GM10266 (cell line): ENCODE data around the gene KRT32.

ENCODE experiments used
- DNase-seq: peaks from one replicate; pipeline ENCODE4 v3.0.0; 2012; ENCODE audit errors: extremely low spot score
- TF ChIP-seq, protein P1 (sequence below): IDR thresholded peaks from 2 replicates; pipeline ENCODE4 v1.5.1; 2012; ENCODE audit warnings: mild to moderate bottlenecking, low read depth; ENCODE audit not compliant: control insufficient read depth, insufficient read depth; ENCODE audit errors: missing control alignments

The KRT32 gene

DNA sequence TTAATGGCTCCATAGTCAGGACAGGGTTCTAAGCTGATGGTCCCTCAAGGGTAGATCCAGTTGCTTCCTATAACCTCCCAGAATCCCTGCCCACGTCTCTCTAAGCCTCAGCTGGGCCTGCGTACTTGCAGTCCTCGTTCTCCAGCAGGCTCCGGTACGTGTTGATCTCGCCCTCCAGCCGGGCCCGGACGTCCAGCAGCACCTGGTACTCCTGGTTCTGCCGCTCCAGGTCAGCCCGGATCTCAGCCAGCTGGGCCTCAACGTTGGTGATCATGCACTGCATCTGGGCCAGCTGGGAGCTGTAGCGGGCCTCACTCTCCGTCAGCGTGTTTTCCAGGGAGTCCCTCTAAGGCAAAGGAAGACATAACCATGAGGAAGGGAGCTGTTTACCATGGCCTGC lies 4.5 kb downstream of the KRT32 start:
- DNase-seq: no peak
- TF ChIP-seq, protein P1, sequence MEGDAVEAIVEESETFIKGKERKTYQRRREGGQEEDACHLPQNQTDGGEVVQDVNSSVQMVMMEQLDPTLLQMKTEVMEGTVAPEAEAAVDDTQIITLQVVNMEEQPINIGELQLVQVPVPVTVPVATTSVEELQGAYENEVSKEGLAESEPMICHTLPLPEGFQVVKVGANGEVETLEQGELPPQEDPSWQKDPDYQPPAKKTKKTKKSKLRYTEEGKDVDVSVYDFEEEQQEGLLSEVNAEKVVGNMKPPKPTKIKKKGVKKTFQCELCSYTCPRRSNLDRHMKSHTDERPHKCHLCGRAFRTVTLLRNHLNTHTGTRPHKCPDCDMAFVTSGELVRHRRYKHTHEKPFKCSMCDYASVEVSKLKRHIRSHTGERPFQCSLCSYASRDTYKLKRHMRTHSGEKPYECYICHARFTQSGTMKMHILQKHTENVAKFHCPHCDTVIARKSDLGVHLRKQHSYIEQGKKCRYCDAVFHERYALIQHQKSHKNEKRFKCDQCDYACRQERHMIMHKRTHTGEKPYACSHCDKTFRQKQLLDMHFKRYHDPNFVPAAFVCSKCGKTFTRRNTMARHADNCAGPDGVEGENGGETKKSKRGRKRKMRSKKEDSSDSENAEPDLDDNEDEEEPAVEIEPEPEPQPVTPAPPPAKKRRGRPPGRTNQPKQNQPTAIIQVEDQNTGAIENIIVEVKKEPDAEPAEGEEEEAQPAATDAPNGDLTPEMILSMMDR: no peak

DNA sequence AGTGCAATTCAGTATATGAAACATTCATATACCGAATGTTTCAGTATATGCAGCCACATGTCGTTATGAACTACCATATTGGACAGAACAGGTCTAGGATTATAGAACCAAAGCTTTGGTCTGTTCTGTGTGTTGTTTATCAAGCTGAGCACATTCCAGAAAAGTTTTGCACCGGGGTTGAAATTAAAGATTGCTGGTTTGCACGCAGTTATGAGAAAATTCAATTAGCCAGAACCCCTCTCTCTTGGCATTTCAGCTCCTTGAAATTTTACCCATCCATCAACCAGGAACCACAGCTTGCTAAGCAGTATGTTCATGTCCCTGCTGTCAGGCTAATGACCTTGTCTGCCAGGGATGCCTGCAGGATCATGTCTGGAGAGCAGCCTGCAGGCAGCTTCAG lies 9.5 kb downstream of the KRT32 start:
- TF ChIP-seq, protein P1: no peak
- DNase-seq: no peak

DNA sequence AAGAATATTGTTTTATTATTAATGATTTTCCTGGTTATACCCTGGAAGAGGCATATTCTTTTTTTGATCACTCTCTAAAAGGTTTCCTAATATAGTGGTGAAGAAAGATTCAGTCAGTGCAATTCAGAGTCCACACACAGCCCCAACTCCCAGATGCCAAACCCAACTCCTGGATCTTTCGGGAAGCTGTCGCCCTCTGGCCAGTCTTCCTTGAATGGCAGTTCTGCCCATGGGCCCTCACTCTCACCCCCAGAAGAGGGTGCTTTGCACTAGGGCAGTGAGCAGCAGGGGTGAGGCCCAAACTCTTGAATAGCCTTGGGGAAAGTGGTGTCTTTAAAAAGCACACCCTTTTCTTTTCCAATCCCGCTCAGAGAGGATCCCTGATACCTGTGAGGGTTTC lies 11.0 kb downstream of the KRT32 start:
- TF ChIP-seq, protein P1: no peak
- DNase-seq: no peak

DNA sequence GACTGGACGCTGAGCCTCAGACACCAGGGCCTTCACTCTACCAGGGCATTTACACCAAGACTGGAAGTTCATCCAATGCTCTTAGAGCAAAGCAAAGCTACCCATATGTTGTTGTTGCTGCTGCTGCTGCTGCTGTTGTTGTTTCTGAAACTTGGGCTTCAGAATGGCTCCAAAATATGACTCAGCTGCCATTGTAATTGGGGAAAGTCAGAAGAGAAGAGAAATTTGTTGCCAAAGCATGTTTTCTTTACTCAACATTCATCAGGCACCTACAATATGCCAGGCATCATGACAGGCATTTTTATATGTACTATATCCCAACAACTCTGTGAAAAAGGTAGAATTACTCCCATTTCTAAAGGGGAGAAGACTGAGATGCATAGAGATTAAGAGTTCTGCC lies 11.9 kb downstream of the KRT32 start:
- no peak for DNase-seq
- TF ChIP-seq, protein P1: no peak

- no peak for DNase-seq
- TF ChIP-seq, protein P1: no peak
Measured at GRCh38 chr17:41453066-41453465, 14.1 kb downstream of the KRT32 start.

- DNase-seq: no peak
- TF ChIP-seq, protein P1: no peak
Measured at GRCh38 chr17:41452281-41452680, 14.9 kb downstream of the KRT32 start.

DNA sequence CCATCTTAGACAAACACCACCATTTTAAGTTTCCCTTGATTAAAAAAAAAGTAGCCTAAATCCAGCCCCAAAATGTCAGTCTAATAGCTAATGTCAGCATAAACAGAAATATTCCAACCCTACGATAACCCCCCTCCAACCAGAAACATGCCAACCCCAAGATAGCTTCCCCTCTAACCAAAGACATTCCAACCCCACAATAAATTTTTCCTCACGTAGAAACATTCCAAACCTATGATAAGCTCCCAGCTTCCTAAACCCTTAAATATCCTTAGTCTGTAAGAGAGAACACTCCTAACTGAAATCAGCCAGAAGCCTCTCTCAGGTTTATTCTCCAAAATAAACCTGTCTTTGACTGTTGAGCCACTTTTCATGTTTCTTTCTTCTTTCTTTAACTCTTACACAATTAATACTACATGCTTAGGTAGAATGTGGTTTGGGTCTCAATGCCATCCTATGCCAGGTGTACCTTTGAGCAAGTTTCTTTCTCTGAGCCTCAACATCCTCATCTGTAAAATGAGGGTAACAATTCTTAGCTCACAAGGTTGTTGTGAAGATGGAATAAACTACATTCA lies 15.9 kb downstream of the KRT32 start:
- TF ChIP-seq, protein P1: no peak
- no peak for DNase-seq
